K562 treated with DMSO at 1 percent for 24 hours (cell line): ENCODE measurements around the gene CXorf65. TPM values are rescaled to one million over a fixed set of nuclear protein-coding genes. Genes with fewer than 3 reads are reported as not detected.

Experiments used
- total RNA-seq: library from RNA; unstranded; fragments of 300-600 nt; gene quantifications from 2 replicates; pipeline ENCODE4 v1.2.3, GENCODE V29; 2022; ENCODE audit warnings: low read depth; ENCODE audit not compliant: insufficient read depth

The CXorf65 gene
- 1.0 TPM in 1 of 2 replicates, not detected in the other for total RNA-seq

DNA sequence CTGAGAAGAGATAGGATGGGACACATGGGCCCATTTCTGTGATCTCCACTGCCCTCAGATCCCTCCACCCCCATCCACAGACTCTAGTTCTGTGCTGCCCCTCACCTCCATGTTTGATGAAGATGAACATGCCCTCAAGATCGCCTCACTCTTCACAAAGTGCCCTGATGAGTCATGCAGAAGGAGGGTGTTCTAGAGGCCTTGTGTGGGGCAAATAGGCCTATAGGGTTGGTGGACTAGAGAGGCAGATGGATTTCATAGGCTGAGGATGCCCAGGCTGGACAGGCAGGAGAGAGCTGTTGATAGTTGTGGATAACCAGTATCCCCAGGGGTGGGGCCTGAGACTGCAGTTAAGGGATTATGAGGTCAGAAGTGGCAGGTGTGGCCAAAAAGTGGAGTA, at the start of gene CXorf65:
CXorf65 (minus strand) TSS at position 314 of the 400 bp plus-strand sequence; CDS start at position 130, 184 bp downstream.

DNA sequence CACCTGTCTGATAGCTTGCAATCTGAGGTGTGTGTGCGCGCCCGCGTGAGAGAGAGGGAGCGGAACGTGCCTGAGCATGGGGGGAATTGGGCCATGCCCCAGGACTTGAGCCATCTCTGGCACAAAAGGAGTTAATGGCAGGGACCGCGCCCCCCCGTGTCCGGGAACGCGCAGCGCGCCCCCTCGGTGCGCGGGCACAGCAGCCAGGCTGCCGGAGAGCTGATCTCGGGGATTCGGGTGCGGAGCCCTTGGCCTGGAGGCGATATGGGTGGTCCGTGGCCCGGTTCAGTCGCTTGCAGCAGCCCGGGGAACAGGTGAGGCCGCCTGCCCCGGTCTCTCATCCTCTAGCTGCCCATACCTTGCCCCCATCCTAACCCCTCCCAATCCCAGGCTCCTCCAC, 38.1 kb upstream of the CXorf65 start, which contains the start of gene NLGN3:
NLGN3 (plus strand) TSS at position 191 of the 400 bp plus-strand sequence. CDS start 2,909 bp downstream, outside the sequence.

DNA sequence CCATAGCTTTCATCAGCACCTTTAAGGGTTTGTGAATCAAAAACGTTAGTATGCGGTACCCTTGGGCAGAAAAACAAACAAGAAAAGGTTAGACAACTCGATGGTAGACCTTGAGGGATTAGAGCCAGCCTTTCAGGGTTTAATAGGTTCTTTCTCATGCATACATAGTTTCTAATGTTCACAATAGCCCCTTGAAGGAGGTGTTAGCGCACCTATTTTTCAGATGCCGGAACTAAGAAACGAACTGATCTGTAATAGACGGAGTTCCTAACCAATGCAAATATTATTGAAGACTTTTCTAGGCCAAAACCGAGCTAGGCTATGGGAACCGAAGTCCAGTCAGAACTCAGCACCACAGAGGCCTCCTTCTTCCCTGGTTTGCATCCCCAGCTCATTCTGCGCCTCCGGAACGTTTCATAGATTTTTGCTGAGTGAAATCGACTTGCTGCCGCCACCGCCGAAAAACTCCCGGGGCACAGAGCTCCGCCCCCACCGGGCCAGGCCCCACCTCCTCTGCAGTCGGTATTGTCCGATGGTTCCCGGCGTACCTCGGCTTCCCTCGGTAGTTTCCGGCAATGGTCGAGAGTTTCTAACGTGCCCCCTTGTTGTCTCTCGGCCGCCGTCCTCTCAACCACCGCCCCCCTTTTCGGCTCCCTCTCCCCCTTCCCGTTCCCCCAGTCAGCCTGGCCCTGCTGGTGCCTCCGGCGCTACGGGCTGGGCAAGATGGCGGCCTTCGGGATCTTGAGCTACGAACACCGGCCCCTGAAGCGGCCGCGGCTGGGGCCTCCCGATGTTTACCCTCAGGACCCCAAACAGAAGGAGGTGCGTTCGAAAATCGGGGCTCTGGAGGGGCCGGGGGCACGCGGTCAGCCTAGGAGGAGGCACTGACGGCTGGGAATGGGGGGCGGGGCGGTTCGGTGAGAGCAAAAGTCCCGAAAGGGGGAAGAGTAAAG, 11.8 kb upstream of the CXorf65 start, which contains the start of gene MED12:
MED12 (plus strand) TSS at position 565 of the 953 bp plus-strand sequence; CDS start at position 724, 159 bp downstream.

DNA sequence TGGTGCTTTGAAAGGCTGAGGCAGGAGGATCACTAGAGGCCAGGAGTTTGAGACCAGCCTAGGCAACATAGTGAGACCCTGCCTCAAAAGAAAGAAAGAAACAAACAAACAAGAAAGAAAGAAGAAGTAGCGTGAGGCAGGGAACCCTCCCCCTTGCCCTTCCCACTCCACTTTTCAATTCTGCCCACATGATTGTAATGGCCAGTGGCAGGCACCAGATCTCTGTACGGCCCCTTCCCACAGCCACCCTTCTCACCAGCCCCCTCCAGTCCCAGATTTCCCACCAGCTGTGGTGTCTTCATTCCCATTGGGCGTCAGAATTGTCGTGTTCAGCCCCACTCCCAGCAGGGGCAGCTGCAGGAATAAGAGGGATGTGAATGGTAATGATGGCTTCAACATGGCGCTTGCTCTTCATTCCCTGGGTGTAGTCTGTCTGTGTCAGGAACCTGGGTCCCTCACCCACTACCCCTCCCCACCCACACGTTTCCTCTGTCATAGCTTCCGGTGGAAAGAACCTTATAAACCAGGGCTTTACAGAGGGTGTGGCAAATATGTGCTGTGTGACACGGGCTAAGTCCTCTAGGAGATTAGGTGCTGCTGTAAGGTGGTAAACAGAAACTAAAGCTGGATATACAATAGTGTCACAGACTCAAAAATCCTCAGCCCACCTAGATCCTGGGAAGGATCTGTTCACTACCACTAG, 4.8 kb upstream of the CXorf65 start, which contains the start of gene IL2RG:
IL2RG (minus strand) TSS at position 437 of the 703 bp plus-strand sequence; CDS start at position 399, 38 bp downstream.

DNA sequence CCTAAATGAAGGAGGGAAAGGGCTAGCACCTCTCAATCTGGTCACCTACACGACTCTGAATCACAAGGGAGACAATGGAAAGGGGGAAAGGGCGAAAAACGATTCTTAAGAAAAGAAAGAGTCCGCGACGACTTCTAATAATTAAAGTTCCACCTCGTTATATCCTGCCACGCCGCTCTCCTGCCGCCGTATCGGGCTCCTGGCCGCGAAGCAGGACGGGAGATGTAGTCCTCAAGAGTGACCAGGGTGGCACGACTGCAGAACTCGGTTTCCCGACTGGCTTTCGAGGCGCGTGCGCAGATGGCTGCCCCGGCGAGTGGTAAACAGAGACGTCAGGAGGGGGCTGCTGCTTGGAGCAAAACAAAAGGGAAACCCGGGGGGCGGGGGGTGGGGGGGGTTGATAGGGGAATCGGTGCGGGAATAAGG, 11.0 kb downstream of the CXorf65 start, which contains the start of gene FOXO4:
FOXO4 (plus strand) TSS at position 297 of the 426 bp plus-strand sequence. CDS start 678 bp downstream, outside the sequence.

DNA sequence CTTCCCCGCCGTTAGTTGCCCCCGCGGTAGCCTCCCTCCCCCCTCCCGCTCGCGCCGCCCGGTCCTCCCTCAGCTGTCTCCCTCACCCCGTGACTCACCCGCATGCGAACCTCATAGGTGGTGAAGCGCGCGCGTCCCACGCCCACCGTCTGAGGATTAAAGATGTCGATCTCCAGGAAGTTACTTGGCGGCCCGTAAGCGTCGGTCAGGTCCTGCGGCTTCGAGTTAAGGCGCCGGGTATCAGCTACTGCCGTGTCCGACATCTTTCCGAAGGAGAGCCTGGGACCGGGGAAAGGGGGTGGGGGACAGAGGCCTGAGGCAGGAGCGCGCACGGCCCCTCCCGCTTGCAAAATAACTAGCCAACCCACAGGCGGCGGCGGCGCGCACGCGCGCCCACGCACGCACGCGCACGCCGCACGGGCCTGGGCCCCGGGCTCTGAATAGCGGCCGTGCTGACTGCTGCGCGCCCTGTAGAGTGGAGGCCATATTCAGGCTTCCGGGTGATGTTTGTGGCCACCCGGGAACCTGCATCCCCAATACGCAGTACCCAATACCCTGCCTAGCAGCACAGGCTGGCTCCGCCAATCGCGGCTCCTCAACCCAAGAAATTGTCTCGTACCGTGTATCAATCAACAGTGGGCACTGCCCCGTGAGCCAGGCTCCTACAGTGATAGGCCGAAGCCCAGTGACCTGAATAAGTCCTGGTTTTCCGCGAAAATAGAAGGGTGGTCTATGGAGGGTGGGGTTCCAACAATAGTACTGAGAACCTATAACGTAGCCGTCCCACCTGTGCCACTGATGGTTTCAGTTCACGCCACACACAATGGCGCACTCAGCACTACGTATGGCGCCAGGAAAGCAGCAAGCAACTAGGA, 38.3 kb downstream of the CXorf65 start, which contains the start of gene SNX12:
SNX12 (minus strand) TSS at position 291 of the 875 bp plus-strand sequence; CDS start at position 263, 28 bp downstream.

Other genes starting within 250 kb of the CXorf65 start
- gene TEX11, start 198.0 kb downstream of the CXorf65 start, total RNA-seq = 0.65 and 0.86 TPM in 2 replicates
- not detected in 2 replicates for gene SLC7A3, start 175.6 kb downstream of the CXorf65 start, total RNA-seq
- gene SNX12, start 38.4 kb downstream of the CXorf65 start, total RNA-seq = 34.7 and 37.1 TPM in 2 replicates
- gene FOXO4, start 10.9 kb downstream of the CXorf65 start, total RNA-seq = 23.0 and 29.0 TPM in 2 replicates
- 9.4 and 9.7 TPM in 2 replicates for gene IL2RG, start 4.8 kb upstream of the CXorf65 start, total RNA-seq
- gene MED12, start 11.9 kb upstream of the CXorf65 start, total RNA-seq = 31.6 and 35.0 TPM in 2 replicates
- gene NLGN3, start 38.1 kb upstream of the CXorf65 start, total RNA-seq = 2.3 TPM in 2 replicates
- not detected in 2 replicates for gene GJB1, start 116.5 kb upstream of the CXorf65 start, total RNA-seq
- 25.1 and 27.4 TPM in 2 replicates for gene ZMYM3, start 147.4 kb upstream of the CXorf65 start, total RNA-seq
- gene NONO, start 176.9 kb upstream of the CXorf65 start, total RNA-seq = 324 and 330 TPM in 2 replicates
- 0.72 TPM in 1 of 2 replicates, not detected in the other for gene ITGB1BP2, start 195.0 kb upstream of the CXorf65 start, total RNA-seq